ENCODE data around the gene CHST10.

CHST10 gene

DNA sequence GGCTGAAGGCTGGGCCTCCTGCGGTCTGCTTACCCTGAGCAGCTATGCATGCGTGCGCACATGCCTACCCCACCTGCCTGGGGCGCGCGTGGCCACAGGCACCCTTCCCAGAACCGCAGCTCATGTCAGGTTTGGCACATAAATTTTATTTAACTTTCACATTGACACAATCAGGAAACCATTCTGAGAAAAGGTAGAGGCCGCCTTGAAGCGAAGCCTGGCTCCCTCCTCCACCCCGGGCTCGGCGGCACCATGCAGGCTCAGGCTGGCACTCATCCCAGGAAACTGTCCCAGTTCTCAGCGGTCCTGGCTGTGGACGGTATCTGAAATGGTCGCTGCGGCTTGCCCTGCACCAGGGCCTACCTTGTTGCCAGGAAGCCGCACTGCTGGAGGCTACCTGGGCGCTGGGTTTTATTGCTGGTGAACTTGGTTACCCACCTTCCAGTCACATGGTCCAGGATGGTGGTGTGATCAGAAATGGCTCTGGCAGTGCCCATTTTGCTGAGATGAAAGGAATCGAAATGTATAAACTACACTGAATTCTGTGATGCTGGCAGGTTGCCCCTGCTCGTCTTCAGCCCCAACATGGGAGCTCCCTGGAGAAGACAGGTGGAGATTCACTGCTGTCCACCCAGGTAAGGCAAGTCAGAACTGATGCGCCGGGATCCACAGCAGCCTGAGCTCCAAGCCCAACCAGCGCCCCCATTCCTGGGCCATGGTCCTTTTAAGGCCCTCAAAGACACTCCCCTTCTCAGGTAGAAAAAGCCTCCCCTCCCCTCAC lies 25.5 kb downstream of the CHST10 start:
- H2AFZ ChIP-seq (ENCODE audit: low read depth, low read length) = no peak overlapping the region
- no peak overlapping the region for H2BK15ac ChIP-seq (ENCODE audit: low read depth, poor library complexity, severe bottlenecking)
- no peaks in the 10 kb centered on the region for H3K27me3 ChIP-seq (ENCODE audit: control insufficient read depth in 1 of 2, insufficient read depth in 1 of 2, low read length in 2 of 2)
- no peak overlapping the region for H2BK5ac ChIP-seq (ENCODE audit: low read depth, low read length, poor library complexity, severe bottlenecking)
- H2BK12ac ChIP-seq (ENCODE audit: low read length in 2 of 2) = no peak overlapping the region
- no peak for DNase-seq
- H3K23ac ChIP-seq (ENCODE audit: low read length in 2 of 2) = no peak overlapping the region
- no peak overlapping the region for H3K9ac ChIP-seq (ENCODE audit: low read length)
- no peak overlapping the region for H3K4me2 ChIP-seq (ENCODE audit: low read length, poor library complexity, severe bottlenecking)
- H3K79me1 ChIP-seq (replicated peaks; ENCODE audit: low read length, poor library complexity, severe bottlenecking) = no peaks in the 10 kb centered on the region
- peaks cover 2% of the 10 kb centered on the region for H3K4me1 ChIP-seq (ENCODE audit: control insufficient read depth, insufficient read depth, low read depth, low read length)
- H2BK120ac ChIP-seq (ENCODE audit: low read depth, low read length) = no peak overlapping the region
- WGBS = 98% methylated on average over 23 of the region's 23 CpGs
- H3K36me3 ChIP-seq (ENCODE audit: control insufficient read depth in 1 of 2, insufficient read depth in 2 of 2, low read depth in 1 of 2, low read length in 2 of 2) = peaks cover 12 to 35% of the 10 kb centered on the region in 2 experiments
- no peak overlapping the region for H3K4me3 ChIP-seq (ENCODE audit: insufficient read depth in 1 of 2, low read depth in 1 of 2, low read length in 2 of 2)
- no peak overlapping the region for H3K14ac ChIP-seq (ENCODE audit: low read length in 2 of 2)
- H4K8ac ChIP-seq (ENCODE audit: low read length) = no peak overlapping the region
- H3K9me3 ChIP-seq (ENCODE audit: control insufficient read depth, low read length) = no peaks in the 10 kb centered on the region
- H3K27ac ChIP-seq (ENCODE audit: low read length, poor library complexity, severe bottlenecking) = no peak overlapping the region
- no peak overlapping the region for H2AK5ac ChIP-seq (ENCODE audit: low read length, severe bottlenecking)
- H3K18ac ChIP-seq (ENCODE audit: low read depth in 1 of 2, low read length in 2 of 2) = no peak overlapping the region
- no peak overlapping the region for H3K4ac ChIP-seq (ENCODE audit: low read depth in 1 of 2, low read length in 2 of 2)
- no peak overlapping the region for H4K91ac ChIP-seq (ENCODE audit: low read length)

DNA sequence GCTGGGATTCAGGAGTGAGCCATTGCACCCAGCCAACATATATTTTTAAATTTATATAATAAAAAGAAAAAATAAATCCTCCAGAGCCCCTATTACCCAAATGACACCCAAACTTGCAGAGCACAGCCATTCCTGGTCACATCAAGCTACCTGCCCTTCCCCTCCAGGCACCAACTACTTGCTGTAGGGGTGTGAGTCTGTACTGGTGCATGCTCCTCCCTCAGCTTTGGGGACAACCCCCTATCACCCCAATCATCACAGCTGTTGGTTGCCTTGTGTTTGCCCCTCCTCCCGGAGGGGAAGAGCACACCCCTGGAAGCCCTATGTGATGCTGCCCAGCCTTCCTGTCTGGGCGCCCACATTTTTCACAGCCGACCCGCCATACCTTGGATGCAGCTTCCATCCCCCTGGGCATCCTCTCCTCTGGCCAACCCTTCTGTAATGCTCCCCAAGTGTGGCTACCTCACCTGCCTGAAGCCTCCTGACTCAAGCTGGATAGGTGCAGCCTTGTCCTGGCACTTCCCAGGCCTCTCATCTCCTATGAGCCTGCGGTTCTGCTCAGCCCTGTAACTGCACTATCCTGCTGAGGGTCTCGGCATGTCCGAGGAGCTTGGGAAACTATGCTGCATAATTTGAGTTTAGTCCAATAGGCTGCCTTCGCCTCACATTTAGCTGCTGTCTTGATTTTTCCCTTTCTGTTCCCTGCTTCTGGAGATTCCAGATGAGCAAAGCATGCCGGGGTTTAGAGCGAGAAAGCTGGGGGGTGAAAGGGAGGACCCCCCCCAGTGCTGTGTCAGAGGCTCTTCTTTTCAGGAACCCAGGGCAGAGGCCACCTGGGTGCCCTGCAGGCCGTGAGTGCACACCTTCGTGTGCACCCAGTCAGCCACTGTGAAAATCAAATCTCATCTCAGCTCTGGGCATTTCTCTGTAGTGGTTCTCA lies 27.2 kb downstream of the CHST10 start:
- Histone ChIP-seq H3K27me3 (ENCODE audit: control insufficient read depth in 1 of 2, insufficient read depth in 1 of 2, low read length in 2 of 2) (no peaks in the 10 kb centered on the region), H4K91ac (ENCODE audit: low read length) (no peak overlapping the region), H3K4me1 (ENCODE audit: control insufficient read depth, insufficient read depth, low read depth, low read length) (no peaks in the 10 kb centered on the region), H3K4me2 (ENCODE audit: low read length, poor library complexity, severe bottlenecking) (no peak overlapping the region), H3K9me3 (ENCODE audit: control insufficient read depth, low read length) (no peaks in the 10 kb centered on the region), H4K8ac (ENCODE audit: low read length) (no peak overlapping the region), H2BK120ac (ENCODE audit: low read depth, low read length) (no peak overlapping the region), H3K36me3 (ENCODE audit: control insufficient read depth in 1 of 2, insufficient read depth in 2 of 2, low read depth in 1 of 2, low read length in 2 of 2) (peaks cover 12 to 29% of the 10 kb centered on the region in 2 experiments), H2AK5ac (ENCODE audit: low read length, severe bottlenecking) (no peak overlapping the region), H3K79me1 (replicated peaks; ENCODE audit: low read length, poor library complexity, severe bottlenecking) (no peaks in the 10 kb centered on the region), H3K18ac (ENCODE audit: low read depth in 1 of 2, low read length in 2 of 2) (no peak overlapping the region), H3K14ac (ENCODE audit: low read length in 2 of 2) (no peak overlapping the region), H2BK5ac (ENCODE audit: low read depth, low read length, poor library complexity, severe bottlenecking) (no peak overlapping the region), H3K23ac (ENCODE audit: low read length in 2 of 2) (no peak overlapping the region), H3K9ac (ENCODE audit: low read length) (no peak overlapping the region), H3K4ac (ENCODE audit: low read depth in 1 of 2, low read length in 2 of 2) (no peak overlapping the region), H3K4me3 (ENCODE audit: insufficient read depth in 1 of 2, low read depth in 1 of 2, low read length in 2 of 2) (no peak overlapping the region), H2BK15ac (ENCODE audit: low read depth, poor library complexity, severe bottlenecking) (no peak overlapping the region), H3K27ac (ENCODE audit: low read length, poor library complexity, severe bottlenecking) (no peak overlapping the region), H2AFZ (ENCODE audit: low read depth, low read length) (no peak overlapping the region), H2BK12ac (ENCODE audit: low read length in 2 of 2) (no peak overlapping the region)
- WGBS = 92% methylated on average over 12 of the region's 12 CpGs
- DNase-seq = no peak

DNA sequence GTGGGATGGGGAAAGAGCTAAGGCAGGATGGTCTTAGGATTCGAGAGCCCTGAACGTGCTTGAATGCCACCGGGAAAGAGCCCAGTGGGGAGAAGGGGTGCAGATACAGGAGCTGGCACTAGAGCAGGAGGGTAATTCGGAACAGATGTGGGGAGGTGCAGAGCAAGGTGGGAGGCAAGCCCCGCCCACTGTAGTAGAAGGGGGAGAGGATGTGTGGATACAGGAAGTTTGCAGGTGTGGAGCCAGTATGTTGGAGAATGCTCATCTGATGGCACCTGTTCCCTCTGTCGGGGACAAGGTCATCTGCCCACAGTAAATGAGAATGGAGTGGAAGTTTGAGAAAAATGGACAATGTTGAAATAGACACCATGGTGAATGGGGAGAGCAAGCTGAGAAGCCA lies 28.8 kb downstream of the CHST10 start:
- no peak overlapping the region for H3K4ac ChIP-seq (ENCODE audit: low read depth in 1 of 2, low read length in 2 of 2)
- peaks cover 12 to 29% of the 10 kb centered on the region in 2 experiments for H3K36me3 ChIP-seq (ENCODE audit: control insufficient read depth in 1 of 2, insufficient read depth in 2 of 2, low read depth in 1 of 2, low read length in 2 of 2)
- no peak overlapping the region for H2AK5ac ChIP-seq (ENCODE audit: low read length, severe bottlenecking)
- peaks cover 0 to 3% of the 10 kb centered on the region in 2 experiments for H3K27me3 ChIP-seq (ENCODE audit: control insufficient read depth in 1 of 2, insufficient read depth in 1 of 2, low read length in 2 of 2)
- H3K79me1 ChIP-seq (replicated peaks; ENCODE audit: low read length, poor library complexity, severe bottlenecking) = no peaks in the 10 kb centered on the region
- H3K4me2 ChIP-seq (ENCODE audit: low read length, poor library complexity, severe bottlenecking) = no peak overlapping the region
- H3K18ac ChIP-seq (ENCODE audit: low read depth in 1 of 2, low read length in 2 of 2) = no peak overlapping the region
- no peak overlapping the region for H2BK15ac ChIP-seq (ENCODE audit: low read depth, poor library complexity, severe bottlenecking)
- no peak overlapping the region for H3K27ac ChIP-seq (ENCODE audit: low read length, poor library complexity, severe bottlenecking)
- H3K23ac ChIP-seq (ENCODE audit: low read length in 2 of 2) = no peak overlapping the region
- no peak for DNase-seq
- H3K4me1 ChIP-seq (ENCODE audit: control insufficient read depth, insufficient read depth, low read depth, low read length) = no peaks in the 10 kb centered on the region
- H2BK120ac ChIP-seq (ENCODE audit: low read depth, low read length) = no peak overlapping the region
- H2AFZ ChIP-seq (ENCODE audit: low read depth, low read length) = no peak overlapping the region
- 95% methylated on average over 6 of the region's 6 CpGs for whole genome bisulfite sequencing
- no peak overlapping the region for H3K9ac ChIP-seq (ENCODE audit: low read length)
- no peak overlapping the region for H4K8ac ChIP-seq (ENCODE audit: low read length)
- no peaks in the 10 kb centered on the region for H3K9me3 ChIP-seq (ENCODE audit: control insufficient read depth, low read length)
- H2BK12ac ChIP-seq (ENCODE audit: low read length in 2 of 2) = no peak overlapping the region
- H3K4me3 ChIP-seq (ENCODE audit: insufficient read depth in 1 of 2, low read depth in 1 of 2, low read length in 2 of 2) = no peak overlapping the region
- no peak overlapping the region for H3K14ac ChIP-seq (ENCODE audit: low read length in 2 of 2)
- no peak overlapping the region for H4K91ac ChIP-seq (ENCODE audit: low read length)
- H2BK5ac ChIP-seq (ENCODE audit: low read depth, low read length, poor library complexity, severe bottlenecking) = no peak overlapping the region

DNA sequence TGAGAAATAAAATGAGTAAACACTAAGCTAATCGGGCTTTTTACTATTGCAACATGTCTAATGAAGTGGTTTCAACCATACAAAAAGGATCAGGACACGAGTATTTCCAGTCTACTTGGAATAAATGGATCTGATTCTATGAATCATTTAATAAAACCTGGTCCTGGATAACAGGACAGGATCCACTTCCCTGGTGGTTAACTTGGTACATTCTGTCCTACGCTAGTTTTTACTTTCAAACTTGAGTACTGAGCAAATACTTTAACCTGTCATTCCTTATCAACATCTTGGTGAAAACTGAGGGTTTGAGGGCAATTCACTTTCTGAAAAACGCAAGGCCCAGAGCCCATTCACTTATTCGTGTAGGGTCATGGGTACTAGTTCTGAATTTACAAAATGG lies 33.5 kb downstream of the CHST10 start:
- Histone ChIP-seq H3K4me3 (ENCODE audit: insufficient read depth in 1 of 2, low read depth in 1 of 2, low read length in 2 of 2) (no peak overlapping the region), H3K9me3 (ENCODE audit: control insufficient read depth, low read length) (no peaks in the 10 kb centered on the region), H3K18ac (ENCODE audit: low read depth in 1 of 2, low read length in 2 of 2) (no peak overlapping the region), H2AFZ (ENCODE audit: low read depth, low read length) (no peak overlapping the region), H2BK5ac (ENCODE audit: low read depth, low read length, poor library complexity, severe bottlenecking) (no peak overlapping the region), H2BK120ac (ENCODE audit: low read depth, low read length) (no peak overlapping the region), H3K4me2 (ENCODE audit: low read length, poor library complexity, severe bottlenecking) (no peak overlapping the region), H3K4me1 (ENCODE audit: control insufficient read depth, insufficient read depth, low read depth, low read length) (no peaks in the 10 kb centered on the region), H4K91ac (ENCODE audit: low read length) (no peak overlapping the region), H3K27ac (ENCODE audit: low read length, poor library complexity, severe bottlenecking) (no peak overlapping the region), H3K79me1 (replicated peaks; ENCODE audit: low read length, poor library complexity, severe bottlenecking) (no peaks in the 10 kb centered on the region), H3K4ac (ENCODE audit: low read depth in 1 of 2, low read length in 2 of 2) (no peak overlapping the region), H3K23ac (ENCODE audit: low read length in 2 of 2) (no peak overlapping the region), H3K14ac (ENCODE audit: low read length in 2 of 2) (no peak overlapping the region), H4K8ac (ENCODE audit: low read length) (no peak overlapping the region), H3K36me3 (ENCODE audit: control insufficient read depth in 1 of 2, insufficient read depth in 2 of 2, low read depth in 1 of 2, low read length in 2 of 2) (no peaks in the 10 kb centered on the region), H3K27me3 (ENCODE audit: control insufficient read depth in 1 of 2, insufficient read depth in 1 of 2, low read length in 2 of 2) (peaks cover 0 to 3% of the 10 kb centered on the region in 2 experiments), H2BK15ac (ENCODE audit: low read depth, poor library complexity, severe bottlenecking) (no peak overlapping the region), H3K9ac (ENCODE audit: low read length) (no peak overlapping the region), H2BK12ac (ENCODE audit: low read length in 2 of 2) (no peak overlapping the region), H2AK5ac (ENCODE audit: low read length, severe bottlenecking) (no peak overlapping the region)
- WGBS = 81% methylated on average over 4 of the region's 5 CpGs
- DNase-seq = no peak

Measured in mesenchymal stem cell (in vitro differentiated cells and primary cell).